SK-N-DZ (cell line): ENCODE data around the gene ATG10. TPM values are rescaled to one million over a fixed set of nuclear protein-coding genes. Genes with fewer than 3 reads are reported as not detected.
"Not testable (repeated sequence)": the region's sequence is repeated elsewhere in the genome, so short reads cannot be mapped to it uniquely, and the experiment has no call there.

Experiments used
- DNase-seq: peaks from one replicate; pipeline ENCODE4 v3.0.0-alpha.2; 2015; ENCODE audit warnings: low spot score
- polyA plus RNA-seq, 2 experiments: library from polyadenylated mRNA; depleted of rRNA; stranded (reverse); fragments of >200 nt; gene quantifications; 2 replicates each; pipeline ENCODE4 v1.2.3, GENCODE V29; 2014

The ATG10 gene
- 13.6 and 26.0 TPM in 2 replicates for polyA plus RNA-seq (2014; cell fraction: cytosol; rRNA removed)
- 4.6 and 12.6 TPM in 2 replicates for polyA plus RNA-seq (2014; cell fraction: nucleus; rRNA removed)

- DNase-seq = peak; percentile 96
These were observed at the start of gene ATG10 for GRCh38 chr5:81971712-81972491. TSS of gene ATG10 (plus strand) at chr5:81972023. CDS start at chr5:81987571, 15,548 bp downstream.

- DNase-seq = no peak
These were observed 49.0 kb upstream of the ATG10 start for GRCh38 chr5:81922854-81923279.

- DNase-seq = no peak
These were observed 47.4 kb upstream of the ATG10 start for GRCh38 chr5:81924442-81924841.

DNA sequence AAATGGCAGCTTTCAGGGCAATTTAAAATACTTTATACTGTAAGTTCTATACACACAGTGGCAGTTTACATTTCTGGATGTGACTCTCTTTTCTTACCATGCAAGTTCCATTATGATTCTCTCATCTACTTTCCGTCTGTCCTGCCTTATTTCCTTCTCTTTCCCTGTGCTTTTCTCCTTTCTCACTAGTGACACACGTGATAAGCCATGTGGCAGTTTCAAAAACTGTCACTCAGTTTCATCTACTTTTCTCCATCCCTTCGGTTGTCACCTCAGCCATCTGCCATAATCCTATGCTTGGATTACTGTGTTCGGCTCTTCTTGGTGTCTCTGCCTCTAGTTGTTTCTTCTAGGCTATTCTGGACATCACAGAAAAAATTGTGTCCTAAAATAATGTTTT lies 46.8 kb upstream of the ATG10 start:
- no peak for DNase-seq

GRCh38 chr5:81925981-81926380 lies 45.8 kb upstream of the ATG10 start:
- DNase-seq = no peak

- no peak for DNase-seq
These were observed 35.8 kb upstream of the ATG10 start for GRCh38 chr5:81936066-81936465.

DNA sequence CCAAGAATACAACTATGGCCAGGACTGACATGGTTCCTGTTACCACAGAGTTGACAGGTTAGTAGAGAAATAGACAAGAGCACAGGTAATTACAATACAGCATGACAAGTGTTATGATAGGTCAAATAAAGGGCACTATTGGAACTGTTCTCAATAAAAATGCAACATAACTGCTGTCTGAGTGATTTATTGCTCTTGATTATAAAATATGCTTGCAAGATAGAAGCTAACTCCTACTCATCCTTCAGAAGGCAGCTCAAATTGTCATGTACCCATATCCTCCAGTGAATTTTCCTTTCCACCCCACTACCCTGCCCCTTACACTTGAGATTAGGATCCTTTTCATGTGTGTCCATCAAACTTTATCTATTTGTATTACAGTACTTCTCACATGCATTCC lies 35.1 kb upstream of the ATG10 start:
- DNase-seq = no peak

- DNase-seq = no peak
These were observed 29.1 kb upstream of the ATG10 start for GRCh38 chr5:81942746-81943145.

GRCh38 chr5:81948349-81948748 lies 23.5 kb upstream of the ATG10 start:
- no peak for DNase-seq

DNA sequence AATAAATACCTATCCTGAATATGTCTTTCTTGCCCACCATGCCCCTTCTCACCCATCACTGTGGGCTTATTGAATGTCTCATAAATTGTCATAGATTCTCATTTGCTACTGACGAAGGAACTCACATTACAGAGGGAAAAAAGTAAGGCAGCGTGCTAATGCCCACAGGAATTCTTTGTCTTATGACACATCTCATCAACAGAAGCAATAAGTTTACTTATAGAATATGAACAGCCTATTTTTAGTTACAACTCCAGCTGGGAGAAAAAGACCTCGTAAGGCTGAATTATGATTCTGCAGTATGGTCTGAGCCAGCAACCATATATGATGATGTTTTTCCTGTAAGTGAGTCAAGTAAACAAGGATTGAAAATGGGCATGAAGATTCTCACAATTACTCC lies 22.4 kb upstream of the ATG10 start:
- DNase-seq = no peak

DNA sequence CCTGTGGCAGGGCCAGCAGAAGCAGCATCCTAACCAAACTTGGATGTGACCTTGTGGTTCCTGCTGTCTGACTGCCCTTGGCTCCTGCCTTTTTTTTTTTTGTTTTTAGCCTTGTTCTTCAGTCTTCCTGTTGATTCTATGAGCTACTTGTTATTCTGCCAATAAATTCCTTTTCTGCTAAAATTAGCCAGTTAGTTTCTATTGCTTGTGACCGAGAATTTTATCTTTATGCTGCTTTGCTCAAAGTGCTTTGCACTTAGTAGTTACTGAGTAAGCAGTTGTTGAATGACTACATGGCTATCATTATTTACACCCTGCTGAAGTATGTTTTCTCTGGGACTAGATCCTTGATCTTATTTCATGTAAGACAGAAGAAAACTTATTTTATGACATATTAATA lies 20.8 kb upstream of the ATG10 start:
- DNase-seq = no peak

DNA sequence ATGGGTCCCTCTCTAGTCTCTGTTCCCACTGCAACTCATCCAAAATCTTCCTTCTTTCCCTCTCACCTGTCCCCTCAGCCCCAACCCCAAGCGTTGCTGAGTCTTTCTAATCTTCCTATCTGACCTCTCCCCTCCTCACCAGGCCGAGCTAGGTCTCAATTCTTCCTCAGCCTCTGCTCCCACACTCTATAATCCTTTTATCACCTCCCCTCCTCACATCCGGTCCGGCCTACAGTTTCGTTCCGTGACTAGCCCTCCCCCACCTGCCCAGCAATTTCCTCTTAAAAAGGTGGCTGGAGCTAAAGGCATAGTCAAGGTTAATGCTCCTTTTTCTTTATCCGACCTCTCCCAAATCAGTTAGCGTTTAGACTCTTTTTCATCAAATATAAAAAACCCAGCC lies 17.0 kb upstream of the ATG10 start:
- not testable (repeated sequence) for DNase-seq

- not testable (repeated sequence) for DNase-seq
These were observed 13.7 kb upstream of the ATG10 start for GRCh38 chr5:81958129-81958528.

DNA sequence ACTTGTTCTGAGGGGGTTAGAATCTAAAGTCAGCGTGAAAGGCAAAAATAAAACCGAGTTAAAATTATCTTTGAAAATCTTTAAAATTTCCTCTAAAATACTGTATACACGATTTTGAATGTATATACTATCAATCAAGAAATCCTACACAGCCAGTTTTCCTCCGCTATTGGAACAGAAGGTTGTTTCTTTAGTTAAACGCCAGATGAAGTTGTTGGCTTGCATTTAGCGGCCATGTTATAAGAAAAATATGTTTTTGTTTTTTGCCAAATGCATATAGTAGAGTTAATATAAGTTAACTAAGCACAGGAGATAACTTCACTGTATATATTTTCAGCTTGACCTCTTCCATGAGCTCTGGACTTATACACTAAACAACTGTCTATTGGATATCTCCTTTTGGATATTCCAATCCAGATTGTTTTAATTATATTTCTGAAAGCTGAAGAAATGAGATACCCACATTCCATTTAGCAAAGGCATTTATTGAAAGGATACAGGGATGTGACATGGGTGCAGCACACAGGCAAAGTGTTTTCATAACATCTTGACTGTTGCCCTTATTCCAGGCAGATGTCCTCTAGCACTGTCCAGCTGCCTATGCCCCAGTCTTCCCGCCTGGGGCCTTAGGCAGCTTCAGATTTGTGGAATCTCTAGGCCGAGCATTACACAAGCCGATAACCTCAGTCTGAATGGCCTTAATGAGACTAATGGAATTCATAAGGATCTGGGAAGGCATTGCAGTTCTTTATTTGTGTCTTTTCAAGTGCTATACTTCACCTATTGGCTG lies 10.0 kb upstream of the ATG10 start:
- no peak for DNase-seq

GRCh38 chr5:81963544-81963943 lies 8.3 kb upstream of the ATG10 start:
- no peak for DNase-seq

- DNase-seq = no peak
These were observed 6.3 kb upstream of the ATG10 start for GRCh38 chr5:81965524-81965923.

DNA sequence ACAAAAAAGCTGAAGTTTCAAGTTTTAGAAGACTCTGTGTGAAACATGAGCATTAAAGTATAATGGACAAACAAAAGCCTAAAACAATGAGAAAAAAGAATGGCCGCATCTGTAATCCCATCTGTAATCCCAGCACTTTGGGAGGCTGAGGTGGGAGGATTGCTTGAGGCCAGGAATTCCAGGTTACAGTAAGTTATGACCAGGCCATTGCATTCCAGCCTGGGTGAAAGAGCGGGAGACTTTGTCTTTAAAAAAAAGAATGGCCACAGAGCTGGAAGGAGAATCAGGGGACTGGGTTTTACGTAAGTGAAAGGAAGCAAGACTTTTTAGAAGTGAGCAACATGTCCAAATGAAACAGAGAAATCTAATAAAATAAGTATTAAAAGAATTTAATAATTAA lies 2.6 kb upstream of the ATG10 start:
- no peak for DNase-seq

DNA sequence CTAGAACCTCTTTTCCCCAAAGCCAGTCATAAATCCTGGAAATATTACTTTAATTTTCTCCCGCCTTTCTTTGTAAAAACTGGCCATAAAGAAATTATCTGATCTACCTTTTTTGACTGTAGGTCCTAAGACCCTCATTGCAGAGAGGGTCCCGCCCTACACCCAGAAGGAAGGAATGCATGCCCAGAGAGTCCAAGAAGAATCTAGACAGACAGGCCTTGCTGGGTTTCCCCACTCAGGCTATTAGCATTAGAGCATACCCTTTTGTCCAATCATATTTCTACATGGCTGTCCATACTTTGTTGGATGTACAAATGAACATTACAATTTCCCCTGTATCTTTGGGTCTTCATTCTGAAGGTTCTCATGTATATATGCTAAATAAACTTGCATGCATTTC lies 1.9 kb upstream of the ATG10 start:
- DNase-seq = no peak

DNA sequence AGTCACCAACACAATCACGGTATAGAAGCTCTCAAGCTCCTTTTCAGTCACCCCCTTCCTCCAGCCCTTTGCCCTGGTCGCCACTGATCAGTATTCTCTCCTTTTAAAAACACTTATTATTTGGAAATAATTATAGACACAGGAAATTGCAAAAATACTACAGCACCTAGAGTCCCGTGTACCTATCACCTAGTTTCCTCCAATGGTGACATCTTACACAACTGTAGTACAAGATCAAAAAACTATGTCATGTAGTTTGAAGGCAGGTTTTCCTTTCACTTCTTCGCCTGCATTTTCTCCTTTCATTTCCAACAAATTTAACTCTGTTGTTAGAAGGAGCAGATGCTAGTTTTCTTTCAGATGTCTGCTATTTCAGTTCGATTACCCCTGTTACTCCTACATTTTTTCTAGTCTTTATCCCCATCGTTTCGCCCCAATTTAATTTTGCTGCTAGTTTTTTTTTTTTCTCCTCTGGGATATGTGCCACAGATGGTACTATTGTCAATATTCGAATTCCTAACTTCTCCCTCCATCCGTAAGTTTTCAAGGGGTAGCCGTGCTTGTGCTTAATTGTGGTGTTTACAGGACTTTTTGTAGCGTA lies 612 bp upstream of the ATG10 start:
- DNase-seq = peak; percentile 26

GRCh38 chr5:81972492-81972783 lies 615 bp downstream of the ATG10 start:
- DNase-seq = no peak

DNA sequence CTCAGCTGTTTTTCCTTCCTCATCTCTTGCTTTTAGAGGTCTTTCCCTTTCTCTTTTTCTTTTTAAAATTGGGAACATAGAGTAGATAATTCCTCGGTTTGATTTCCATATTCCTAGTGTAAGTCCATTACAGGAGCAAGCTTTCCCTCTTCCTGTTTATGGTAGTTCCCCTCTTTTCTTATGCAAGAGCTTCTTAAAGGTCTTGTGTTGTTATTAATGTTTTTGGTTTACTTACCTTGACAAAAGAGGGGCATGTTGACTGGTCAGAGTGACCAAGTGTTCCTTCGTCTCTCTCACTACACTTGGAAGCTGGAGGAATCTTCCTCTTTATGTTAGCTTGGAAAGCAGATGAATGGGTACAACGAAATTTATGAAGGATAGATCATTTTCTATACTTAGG lies 8.3 kb downstream of the ATG10 start:
- no peak for DNase-seq

DNA sequence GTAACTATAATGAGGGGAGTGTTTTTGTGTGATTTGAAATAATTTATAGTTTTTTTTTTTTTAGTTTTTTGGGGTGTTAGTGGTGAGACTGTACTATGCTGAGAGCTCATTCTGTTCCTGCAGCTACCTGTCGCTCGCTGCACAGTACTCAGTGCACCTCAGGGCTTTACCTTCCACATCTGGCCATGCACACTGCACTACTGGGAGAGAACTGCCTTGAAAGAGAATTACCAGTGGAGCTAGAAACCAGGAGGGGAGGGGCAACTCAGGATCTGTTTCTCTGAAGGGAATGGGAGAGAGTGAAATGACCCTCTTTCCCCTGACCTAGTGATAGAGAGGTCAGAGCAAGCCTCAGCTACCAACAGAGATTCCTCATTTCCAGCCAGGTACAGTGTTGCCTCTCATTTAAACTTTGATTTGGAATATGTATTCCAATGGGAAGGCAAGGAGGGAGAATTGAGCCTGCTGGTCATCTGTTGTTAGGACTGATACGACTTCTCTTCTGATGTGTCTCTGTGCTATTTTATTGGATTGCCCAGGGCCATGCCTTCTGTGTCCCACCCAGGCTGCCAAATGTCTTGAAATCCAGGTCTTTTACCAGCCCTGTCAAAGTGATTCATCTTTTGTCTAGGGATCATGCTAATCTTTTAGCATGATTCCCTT lies 8.9 kb downstream of the ATG10 start:
- DNase-seq = no peak
